ENCODE measurements around the gene CAPN14.

CAPN14 gene

DNA sequence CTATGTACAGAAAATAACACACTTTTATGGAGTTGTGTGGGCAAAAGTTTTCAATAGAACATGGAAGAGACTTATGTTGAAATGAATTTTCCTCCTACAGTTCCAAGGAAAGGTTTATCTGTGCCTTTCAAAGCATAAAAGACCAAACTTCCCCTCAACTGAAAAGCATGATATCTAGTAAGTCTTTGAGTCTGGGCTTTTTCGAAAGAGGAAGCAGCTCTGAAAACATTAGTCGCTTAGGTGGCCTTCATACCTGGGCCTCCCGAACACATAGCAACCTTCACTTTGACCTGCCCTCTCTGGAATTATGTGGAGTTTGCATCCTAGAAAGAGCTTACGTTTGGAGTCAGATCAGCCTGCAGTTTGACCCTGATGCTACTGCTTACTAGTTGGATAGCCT, 4.8 kb upstream of the CAPN14 start:
- no peak for DNase-seq

DNA sequence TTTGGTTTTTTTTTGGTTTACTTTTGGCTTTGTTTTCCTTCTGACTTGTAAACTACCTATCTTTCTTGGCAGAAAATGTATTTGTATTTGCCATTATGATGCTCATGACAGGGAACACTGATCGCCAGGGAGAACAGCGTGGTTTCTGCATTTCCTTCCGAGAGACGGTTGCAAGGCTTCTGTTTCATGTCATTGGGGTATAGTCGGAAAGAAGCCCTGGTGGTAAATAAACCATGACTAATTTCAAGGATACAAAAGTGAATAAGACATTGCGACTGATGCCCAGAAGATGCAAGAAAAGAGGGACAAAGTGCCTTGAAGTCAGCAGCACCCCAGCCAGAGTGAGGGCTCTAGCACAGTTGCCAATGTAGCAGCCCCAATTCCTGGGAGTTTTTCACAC, 4.2 kb upstream of the CAPN14 start:
- no peak for DNase-seq

DNA sequence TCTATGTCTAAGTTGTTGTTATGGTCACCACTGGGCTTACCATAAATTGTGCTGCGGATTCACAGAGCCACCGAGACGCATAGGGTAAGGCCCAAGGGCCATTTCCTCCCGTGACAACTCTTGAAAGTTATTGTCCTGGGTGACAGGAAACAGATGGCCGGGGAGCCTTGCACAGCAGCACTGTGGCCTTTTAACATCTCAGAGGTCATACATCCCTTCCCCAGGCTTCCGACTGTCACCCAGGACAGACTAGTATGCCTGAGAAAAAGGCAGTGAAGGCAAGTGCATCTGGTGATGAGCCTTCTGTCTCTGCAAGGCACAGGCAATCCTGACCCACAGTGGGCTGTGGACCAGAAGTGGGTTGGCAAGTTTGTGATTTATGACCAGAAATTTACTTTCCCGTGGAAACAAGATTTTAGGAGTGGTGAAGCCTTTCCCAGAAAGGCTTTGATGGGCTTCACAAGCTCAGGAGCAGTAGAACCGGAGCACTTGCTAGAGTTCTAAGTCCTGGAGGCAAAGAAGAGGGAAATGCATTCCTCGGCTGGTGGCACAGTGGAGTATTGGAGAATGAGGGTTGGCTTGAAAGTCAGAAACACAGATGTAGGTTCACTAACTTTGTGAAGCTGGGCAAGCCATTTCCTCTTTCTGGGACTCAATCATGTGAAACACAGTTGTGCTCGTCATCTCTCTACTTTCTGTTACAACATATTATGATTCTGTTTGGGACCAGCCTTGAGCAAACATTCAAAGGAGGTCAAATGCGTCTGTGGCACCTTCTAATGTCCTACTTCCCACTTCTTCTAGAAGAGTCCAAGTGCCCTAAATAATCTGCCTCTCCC, 2.0 kb upstream of the CAPN14 start:
- DNase-seq, result no peak

DNA sequence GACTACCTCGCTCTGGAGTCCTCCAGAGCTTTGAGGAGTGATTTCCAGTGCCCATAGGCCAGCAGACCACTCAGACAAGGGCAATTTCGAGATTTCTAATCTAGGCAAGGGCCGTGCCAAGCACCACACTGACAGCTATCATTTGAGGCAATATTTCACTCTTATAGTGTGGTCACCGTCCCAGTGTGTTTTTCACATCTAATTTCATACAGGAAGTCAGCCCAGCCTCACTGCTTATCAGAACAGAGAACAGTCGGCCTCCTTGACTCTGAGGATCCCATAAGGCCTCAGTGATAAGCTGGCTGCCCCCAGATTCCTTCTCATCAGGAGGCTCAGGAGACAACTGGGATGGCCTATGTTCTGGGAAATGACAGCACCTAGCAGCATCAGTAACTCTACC, 581 bp downstream of the CAPN14 start:
- no peak for DNase-seq

DNA sequence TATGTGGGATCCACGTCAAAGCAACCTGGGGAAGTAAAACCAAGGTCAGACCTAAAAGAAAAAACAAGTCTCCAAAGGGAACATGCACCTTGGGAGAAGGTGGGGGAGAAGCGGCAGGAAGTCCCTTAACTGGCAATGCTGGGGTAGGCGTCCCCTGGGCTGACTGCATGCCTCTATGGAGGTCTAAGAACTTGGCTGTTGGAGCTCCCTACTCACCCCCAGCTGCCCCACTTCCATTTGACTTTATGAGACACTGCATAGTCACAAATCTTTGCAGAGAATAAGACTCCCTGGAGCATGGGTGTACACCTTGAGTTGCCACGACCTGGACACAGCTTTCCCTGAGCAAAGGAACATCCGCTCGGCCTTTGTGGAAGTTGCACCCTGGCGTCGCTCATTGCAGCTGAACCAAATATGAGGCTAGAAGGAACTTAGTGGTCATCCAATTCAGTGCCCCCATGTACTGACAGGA, 2.8 kb downstream of the CAPN14 start:
- no peak for DNase-seq

DNA sequence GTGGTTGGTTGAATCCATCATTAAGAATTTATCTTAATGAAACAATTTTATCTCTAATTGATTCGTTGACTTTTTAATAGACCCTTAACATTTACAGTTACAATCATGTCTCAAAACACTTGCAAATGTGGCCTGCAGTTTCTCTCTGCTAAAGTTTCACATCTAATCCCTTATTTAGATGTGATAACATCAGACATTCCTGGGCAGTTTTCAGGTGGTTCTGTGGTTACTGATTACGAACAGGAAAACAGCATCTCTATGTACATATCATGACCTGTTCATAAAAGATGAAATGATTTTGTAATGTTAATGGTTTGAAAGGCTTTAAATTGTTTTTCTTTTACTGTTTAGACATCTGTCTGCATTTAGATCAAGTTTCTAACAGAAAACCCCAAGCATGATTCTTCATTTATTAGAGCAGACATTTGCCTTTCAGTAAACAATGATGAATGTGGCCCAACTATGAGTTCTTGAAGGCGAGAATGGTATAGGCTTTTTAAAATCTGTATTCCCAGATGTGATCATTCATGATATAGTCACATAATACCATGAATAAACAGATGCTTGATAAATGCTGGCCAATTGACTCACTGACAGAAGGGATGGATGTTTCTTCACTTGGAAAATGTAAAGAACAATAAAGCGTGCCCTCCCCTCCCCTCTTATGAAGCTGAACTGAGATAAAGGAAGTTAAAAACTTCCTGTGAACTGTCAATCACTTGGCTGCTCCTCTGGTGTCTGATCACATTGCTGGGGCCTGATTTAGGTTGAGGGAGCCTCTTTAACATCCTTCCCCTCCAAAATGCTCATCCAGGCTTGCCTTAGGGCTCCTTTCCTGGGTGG, 3.5 kb downstream of the CAPN14 start:
- DNase-seq, result no peak

DNA sequence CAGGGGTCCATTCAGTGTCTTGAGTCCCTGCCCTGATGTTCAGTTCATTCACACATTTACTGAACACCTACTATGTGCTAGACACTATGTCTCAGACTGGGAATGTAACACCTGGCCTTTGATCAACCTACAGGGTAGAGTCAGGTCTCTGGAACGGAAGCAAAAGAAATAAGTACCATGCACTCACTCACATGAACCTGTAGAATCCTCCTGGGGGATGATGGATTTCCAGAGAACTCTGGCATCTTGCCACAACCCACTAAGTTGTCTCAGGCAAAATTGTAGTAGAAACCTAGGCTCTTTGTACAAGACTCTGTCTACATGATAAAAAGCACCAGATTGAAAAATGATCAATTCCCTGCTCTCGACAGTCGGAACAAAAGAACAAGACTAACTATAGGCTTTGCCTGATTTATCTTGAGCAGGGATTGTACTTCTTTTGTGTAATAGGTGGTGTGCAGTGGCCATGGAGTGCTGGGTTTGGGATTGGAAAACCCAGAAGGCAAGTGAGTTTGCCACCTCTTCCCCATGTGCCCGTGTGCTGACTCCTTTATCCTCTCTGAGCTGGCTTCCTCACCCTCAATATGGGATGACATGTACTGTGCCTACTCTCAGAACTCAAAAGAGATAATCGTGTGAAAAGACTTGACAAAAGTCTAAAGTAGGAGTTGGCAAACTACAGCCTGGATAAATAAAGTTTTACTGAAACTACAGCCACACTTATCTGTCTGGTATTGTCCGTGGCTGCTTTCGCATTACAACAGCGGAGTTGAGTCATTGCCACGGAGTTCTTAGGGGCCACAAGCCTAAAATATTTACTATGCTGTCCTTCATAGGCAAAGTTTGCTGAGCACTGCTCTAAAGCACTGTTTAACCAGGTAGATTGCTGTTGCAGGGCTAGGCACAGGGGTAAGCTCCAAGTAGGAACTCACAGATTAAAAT, 4.4 kb downstream of the CAPN14 start:
- DNase-seq, result no peak

DNA sequence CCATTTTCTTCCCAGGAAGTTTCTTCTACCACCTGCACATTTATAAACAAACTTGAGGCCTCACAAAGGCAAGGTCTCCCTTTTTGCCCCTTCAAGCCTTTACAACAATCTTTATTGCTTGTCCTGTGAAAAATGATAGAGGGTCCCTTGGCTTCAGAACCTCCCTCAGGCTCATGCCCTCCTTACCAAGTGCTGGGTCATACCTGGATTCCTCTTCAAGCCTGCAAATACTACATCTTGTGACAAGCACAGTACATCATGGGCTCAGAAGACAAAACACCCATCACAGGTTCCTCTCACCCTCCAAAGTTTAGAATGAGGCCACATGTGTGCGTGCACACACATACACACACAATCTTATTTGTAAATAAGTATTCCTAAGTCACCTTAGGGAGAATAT, 9.1 kb downstream of the CAPN14 start:
- DNase-seq, result no peak

DNA sequence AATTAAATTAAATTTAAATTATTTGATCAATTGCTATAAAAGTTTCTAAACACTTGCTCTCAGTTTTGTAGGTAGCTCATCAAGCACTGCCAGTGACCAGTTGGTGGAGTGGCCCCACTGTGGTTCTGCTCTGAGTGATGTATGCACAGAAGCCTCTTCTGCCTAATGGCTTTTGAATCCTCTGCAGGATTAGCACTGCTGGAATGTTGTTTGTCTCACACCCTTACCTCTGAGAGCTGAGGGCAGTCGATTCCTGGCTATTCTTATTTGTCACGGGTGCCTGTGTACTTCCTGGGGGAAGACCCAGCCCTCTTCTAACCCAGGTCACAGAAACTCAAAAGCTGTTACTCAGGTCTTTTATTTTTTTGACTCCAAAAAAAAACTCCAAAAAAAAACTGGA, 9.5 kb downstream of the CAPN14 start:
- DNase-seq, result no peak

DNA sequence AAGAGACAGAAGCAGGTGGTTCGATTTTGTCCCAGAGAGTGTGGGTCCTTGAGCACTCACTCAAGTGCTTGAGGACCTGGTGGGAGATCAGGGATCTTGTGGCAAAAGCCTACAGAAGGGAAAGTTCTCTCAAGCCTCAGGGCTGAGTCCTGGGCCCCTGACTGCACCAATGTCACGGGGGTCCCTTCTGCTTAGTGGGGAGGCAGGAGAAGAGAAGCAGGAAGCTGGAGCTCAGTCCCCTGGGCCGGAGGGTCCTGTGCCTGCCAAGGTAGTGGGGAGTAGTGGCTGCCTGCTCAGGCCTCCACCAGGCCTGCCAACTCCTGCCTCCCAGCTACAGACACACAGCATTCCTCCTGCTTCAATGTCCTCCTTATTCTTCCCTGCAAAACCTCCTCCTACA, 11.7 kb downstream of the CAPN14 start:
- no peak for DNase-seq

DNA sequence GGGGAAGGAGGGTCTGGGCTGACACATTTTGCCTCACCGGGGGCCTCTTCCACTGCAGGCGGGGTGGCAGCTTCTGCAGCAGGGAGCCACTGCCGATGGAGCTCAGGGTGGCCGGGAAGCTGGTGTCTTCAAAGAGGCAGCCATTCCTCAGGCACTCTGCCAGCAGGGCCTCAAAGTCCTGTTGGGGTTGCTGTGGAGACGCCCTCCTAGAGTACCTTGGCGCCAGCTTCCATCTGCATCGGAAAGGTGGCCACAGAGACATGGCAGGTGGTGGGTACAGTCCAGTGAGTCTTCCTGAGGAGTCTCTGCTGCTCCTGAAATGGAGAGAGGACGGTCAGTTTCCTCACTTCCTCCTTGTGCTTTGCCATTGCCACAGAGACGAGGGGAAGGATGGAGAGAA, 12.1 kb downstream of the CAPN14 start:
- no peak for DNase-seq

DNA sequence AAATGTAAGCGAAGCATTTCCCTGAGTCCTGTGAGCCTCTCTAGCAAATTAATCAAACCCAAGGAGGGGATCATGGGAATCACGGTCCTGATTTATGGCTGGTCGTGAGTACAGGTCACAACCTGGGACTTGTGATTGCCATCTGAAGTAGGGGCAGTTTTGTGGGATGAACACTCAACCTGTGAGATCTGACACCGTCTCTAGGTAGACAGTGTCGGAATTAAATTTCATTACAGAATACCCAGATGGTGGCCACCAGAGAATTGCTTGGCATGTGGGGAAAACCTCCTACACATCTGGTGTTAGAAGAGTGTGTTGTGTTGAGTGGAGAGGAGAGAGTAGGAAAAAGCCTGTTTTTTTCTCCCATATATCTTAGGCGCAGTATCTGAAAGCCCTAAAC, 12.5 kb downstream of the CAPN14 start:
- no peak for DNase-seq

DNA sequence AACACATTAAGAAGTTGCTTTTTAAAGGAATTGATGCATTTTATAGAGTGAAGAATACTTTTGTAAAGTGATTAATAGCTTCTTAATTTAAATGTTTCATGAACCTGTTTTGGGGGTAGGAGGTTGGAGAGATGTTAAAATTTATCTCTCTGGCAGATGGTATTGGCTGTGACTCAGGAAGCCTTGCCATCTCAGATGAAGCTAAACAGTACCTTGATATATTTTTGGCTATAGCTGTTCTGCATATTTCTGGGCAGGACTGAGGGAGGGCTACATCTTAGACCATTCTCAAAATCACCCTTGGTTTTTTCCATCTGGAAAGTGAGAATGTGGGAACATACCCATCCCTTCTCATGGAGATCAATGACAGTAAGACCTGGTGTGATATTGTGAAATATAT, 13.4 kb downstream of the CAPN14 start:
- DNase-seq, result no peak

DNA sequence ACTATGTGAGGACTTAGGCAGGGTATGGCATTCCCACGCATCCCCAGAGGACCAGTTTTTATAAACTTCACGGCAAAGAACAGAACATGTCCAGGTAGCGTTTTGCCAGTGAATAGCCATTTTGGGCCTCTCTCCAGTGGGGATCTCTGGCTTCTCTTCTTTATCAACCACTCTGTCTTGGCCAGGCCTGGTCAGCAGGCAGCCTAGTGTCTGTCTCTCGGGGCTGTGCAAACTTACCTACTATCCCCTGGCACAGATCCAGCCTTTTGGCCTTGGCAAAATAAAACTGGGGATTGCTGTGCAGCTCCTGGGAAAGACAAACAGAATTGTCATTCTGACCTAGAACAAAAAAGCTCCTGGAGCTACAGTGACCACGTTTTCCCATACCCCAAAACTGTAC, 14.5 kb downstream of the CAPN14 start:
- DNase-seq, result no peak

DNA sequence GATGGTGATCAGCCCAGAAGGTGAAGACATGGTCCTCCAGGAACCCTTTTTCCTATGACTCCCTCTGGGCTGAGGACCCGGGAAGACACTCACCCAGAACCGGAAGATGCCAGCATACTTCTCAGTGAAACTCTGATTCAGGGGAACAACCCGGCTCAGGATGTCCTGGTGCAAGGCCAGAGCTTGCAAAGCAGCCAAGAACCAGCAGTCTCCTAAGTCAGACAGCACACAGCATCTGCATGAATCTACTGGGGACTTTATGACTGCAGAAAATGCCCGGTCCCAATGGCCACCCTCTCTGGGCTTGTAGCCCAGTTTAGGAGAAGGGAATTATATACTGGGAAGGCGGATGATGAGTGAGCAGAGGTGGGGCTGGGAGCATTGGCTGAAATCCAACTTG, 15.3 kb downstream of the CAPN14 start:
- DNase-seq, result no peak

DNA sequence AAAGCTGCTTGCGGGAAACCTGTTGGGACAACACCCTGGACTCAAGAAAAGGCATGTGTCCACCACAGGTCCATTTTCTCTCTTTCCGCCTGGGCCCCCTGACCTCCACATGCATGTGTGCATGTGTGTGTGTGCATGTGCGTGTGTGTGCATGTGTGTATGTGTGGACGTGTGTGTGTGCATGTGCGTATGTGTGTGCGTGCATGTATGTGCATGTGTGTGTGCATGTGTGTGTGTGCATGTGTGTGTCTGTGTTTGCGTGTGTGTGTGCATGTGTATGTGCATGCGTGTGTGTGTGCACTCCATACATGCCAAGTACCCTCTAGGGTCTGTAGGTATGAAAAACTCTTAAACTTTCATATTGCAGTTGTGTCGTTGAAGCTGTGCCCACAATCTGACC, 16.3 kb downstream of the CAPN14 start:
- DNase-seq, result no peak

DNA sequence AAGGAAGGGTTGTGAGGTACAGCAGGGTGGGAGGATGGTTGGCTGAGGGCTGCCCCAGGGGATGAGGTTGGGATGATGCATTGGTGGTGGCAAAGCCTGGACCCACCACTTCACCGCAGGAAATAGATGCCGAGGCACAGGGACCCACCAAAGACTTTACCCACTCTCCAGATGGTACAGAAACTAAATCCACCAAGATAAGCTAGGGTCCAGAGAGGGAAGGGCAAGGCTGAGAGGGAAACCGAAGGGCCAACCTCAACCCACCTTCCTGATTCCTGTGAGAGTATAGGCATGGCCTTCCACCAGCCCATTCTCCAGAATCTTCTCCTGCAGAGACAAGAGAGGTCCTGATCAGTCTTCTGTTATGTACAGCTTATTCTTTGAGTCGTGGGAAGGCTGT, 18.1 kb downstream of the CAPN14 start:
- no peak for DNase-seq

DNA sequence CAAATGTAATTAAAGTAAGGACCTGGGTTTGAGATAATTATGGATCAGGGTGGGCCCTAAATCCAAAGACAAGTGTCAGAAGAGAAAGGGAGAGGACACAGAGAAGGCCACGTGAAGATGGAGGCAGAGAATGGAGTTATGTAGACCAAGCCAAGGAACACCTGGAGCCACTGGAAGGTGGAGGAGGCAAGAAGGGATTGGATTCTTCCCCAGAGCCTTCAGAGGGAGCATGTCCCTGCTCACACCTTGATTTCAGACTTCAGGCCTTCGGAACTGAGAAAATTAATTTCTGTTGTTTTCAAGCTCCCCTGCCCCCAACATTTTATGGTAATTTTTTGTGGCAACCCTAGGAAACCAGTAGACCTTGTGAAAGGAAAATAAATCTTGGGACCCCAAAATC, 19.6 kb downstream of the CAPN14 start:
- no peak for DNase-seq

DNA sequence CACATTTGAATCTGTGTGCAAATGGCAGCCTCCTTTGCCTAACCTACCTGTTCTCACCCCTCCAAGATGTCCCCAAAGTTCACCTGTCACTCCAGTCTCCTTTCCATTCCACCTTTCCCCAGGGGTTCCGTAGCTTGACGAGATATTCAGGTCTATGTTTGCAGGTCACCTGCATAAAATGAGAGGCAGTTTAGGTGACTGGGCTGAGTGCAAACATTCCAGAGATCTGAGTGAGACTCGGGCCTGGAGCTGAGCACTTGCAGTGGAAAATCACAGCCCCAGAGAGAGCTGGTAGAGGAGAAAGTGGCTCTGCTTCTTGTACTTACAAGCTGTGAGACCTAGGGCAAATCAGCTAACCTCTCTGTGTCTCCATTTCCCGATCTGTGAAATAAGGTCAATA, 20.1 kb downstream of the CAPN14 start:
- DNase-seq, result no peak

DNA sequence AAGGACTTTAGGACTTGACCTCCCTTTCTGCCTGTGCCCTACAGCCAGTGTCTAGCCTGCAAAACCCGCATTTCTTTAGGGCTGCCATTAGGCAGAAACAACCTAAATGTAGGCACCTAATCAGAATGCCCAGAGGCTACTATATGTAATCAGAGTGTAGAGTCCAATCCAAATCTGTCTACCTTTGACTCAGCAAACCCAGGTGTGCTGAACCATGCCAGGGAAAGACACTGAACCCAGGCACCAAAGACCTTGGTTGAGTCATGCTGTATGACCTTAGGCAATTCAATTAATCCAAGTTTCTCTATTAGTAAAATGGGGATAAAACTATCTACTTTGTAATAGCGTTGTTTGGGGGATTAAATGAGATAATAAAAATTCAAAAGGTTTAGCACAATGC, 20.7 kb downstream of the CAPN14 start:
- no peak for DNase-seq

DNA sequence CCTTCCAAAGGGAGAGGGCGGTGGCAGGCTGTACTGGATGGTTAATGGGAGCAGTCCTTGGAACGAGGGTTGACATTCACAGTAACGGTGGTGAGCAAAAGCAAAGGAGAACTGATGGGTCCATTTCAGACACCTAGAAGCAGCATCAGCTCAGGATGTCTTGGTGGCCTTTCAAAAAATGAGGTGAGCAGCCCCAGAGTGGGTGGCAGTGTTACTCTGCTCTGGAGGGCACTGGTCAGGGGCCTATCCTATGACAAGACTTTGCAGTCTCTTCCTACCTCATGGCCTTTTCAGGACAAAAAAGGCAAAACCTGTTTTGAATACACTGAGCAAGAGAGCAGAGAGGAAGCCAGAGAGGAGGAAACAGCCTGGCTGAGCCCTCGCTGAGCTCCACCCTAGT, 23.5 kb downstream of the CAPN14 start:
- DNase-seq, result no peak

DNA sequence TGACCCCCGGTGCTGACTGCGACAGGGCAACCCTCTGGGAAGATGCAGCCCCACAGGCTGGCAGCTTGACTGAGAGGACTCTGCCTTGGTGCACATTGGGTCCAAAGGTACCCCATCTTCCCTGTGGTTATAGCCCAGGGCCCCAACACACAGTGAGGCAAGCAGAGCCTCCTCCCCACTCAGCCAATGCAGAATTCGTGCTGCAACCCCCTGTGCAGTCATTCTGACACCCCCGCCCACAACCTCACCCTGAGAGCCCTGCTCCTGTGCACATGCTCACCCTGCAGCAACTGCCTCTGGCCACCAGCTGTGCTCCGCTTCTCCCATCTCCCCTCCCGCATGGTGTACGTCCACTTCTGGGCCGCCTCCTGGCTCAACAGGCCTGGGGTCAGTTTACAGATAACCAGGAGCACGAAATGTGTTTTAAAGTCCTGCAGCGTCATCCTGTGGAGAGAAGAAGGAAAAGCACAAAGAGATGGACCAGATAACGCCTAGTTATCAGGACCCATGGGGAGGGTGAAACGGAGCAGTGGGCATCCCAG, 24.4 kb downstream of the CAPN14 start:
- no peak for DNase-seq

DNA sequence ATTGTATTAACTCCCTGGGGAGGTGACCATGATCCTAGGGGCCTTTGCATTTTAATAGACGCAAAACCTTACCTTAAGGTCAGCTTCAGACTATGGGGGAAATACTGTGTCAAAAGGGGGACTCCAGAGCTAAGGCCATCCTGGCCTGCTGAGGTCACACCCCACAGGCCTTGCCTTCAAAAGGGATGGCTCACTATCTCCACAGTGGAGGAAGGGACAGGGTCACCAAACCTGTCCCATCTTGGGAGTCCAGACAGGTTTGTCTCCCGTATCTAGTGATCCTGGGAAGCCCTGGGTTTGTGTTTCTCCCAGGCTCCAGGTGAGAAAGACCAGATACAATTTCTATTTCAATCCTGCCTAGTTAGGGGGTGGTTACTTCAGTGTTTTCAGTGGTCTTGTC, 24.9 kb downstream of the CAPN14 start:
- no peak for DNase-seq

All from 8988T (cell line).